HCT116 (cell line): Measurements from ENCODE around the gene IBA57. TPM values are rescaled to one million over a fixed set of nuclear protein-coding genes. Genes with fewer than 3 reads are reported as not detected.

ENCODE experiments used
- ATAC-seq: fragments of 200-7000 bp; cut with Tn5 transposase; 2 replicates; pipeline ENCODE4 v1.9.1; 2020; ENCODE audit warnings: mild to moderate bottlenecking, moderate library complexity
- BruUV-seq: library from RNA; stranded (reverse); fragments of 400-500 nt; replicated peaks from 2 replicates; lab custom pipeline; 2021; lab: Mats Ljungman, UMichigan
- CTCF ChIA-PET: fragments of 300-600 bp; sonication (Branson Sonifier 250); formaldehyde crosslinking; loops from one replicate; lab custom pipeline; 2021; ENCODE audit warnings: antibody characterized with exemption; lab: Charles Lee
- POLR2A ChIA-PET: fragments of 300-600, 350-600 bp; sonication (Branson Sonifier 250); formaldehyde crosslinking; loops from one replicate; lab custom pipeline; 2021; ENCODE audit warnings: antibody characterized with exemption; lab: Charles Lee
- RAD21 ChIA-PET, 2 experiments: fragments of 300-600 bp; sonication (Branson Sonifier 250); formaldehyde crosslinking; loops; one replicate each; lab custom pipeline; 2023; ENCODE audit warnings: low total read pairs in 2 of 2; ENCODE audit not compliant: uncharacterized antibody in 2 of 2, unreplicated experiment in 2 of 2, low non-redundant PET in 1 of 2; lab: Charles Lee
- DNase-seq: peaks from one replicate; pipeline ENCODE4 v3.0.0-alpha.2; 2010; ENCODE audit warnings: low read depth, low spot score
- H2AFZ ChIP-seq: fragments of 200-600 bp; shearing (Covaris generic), sonication (generic); 2 replicates; pipeline ENCODE4 v1.6.1; 2017; ENCODE audit warnings: low read depth, mixed run types, mixed read lengths, antibody characterized with exemption, low read length; ENCODE audit not compliant: poor library complexity, severe bottlenecking
- H3K27ac ChIP-seq: 2 replicates; pipeline ENCODE4 v1.5.1; 2012; ENCODE audit warnings: low read depth, low read length
- H3K27me3 ChIP-seq: fragments of 200-600 bp; sonication (generic); 2 replicates; pipeline ENCODE4 v1.6.1; 2016; ENCODE audit warnings: mixed run types, low read length, mixed read lengths; ENCODE audit not compliant: insufficient read depth
- H3K36me3 ChIP-seq, 2 experiments: fragments of 200-500 bp in 1 of 2; fragments of 200-600 bp in 1 of 2; sonication (Bioruptor generic) in 1 of 2; sonication (generic) in 1 of 2; 2 replicates each; pipeline versions ENCODE4 v1.5.1 to v1.6.1; 2014 to 2016; ENCODE audit warnings: low read length in 2 of 2, inconsistent platforms in 1 of 2, mixed read lengths in 1 of 2, mixed run types in 1 of 2; ENCODE audit not compliant: insufficient read depth in 2 of 2, control insufficient read depth in 1 of 2
- H3K4me1 ChIP-seq, 2 experiments: fragments of 200-600 bp in 1 of 2; sonication (generic) in 1 of 2; 2 replicates each; pipeline versions ENCODE4 v1.5.1 to v1.6.1; 2012 to 2017; ENCODE audit warnings: low read length in 2 of 2, inconsistent platforms in 1 of 2, mild to moderate bottlenecking in 1 of 2, mixed read lengths in 1 of 2, mixed run types in 1 of 2, moderate library complexity in 1 of 2; ENCODE audit not compliant: insufficient read depth in 2 of 2, control insufficient read depth in 1 of 2
- H3K4me2 ChIP-seq: fragments of 200-600 bp; sonication (generic); 2 replicates; pipeline ENCODE4 v1.6.1; 2017; ENCODE audit warnings: mixed run types, low read length, mixed read lengths
- H3K4me3 ChIP-seq, 2 experiments: fragments of 200-600 bp in 1 of 2; sonication (generic) in 1 of 2; replicated peaks in 1 of 2; 2 replicates each; pipeline ENCODE4 v1.5.1; 2011 to 2016; ENCODE audit warnings: low read length in 2 of 2, control low read depth in 1 of 2, low read depth in 1 of 2, mild to moderate bottlenecking in 1 of 2, mixed read lengths in 1 of 2, mixed run types in 1 of 2
- H3K79me2 ChIP-seq: fragments of 200-600 bp; sonication (generic); 2 replicates; pipeline ENCODE4 v1.6.1; 2017; ENCODE audit warnings: mild to moderate bottlenecking, mixed run types, low read length, moderate library complexity, mixed read lengths; ENCODE audit not compliant: insufficient read depth
- H3K9ac ChIP-seq: fragments of 200-600 bp; sonication (generic); 2 replicates; pipeline ENCODE4 v1.6.1; 2016; ENCODE audit warnings: low read length, mixed read lengths
- H3K9me2 ChIP-seq: fragments of 200-600 bp; sonication (generic), shearing (Covaris generic); 2 replicates; pipeline ENCODE4 v1.6.1; 2017; ENCODE audit warnings: mixed run types, mild to moderate bottlenecking, moderate library complexity; ENCODE audit not compliant: insufficient read depth
- H3K9me3 ChIP-seq, 2 experiments: fragments of 200-500 bp in 1 of 2; fragments of 200-600 bp in 1 of 2; sonication (Bioruptor generic) in 1 of 2; sonication (generic) in 1 of 2; 2 replicates each; pipeline ENCODE4 v1.6.1; 2014 to 2017; ENCODE audit warnings: low read length in 2 of 2, mixed read lengths in 2 of 2, inconsistent platforms in 1 of 2, low read depth in 1 of 2, mild to moderate bottlenecking in 1 of 2, mixed run types in 1 of 2, moderate library complexity in 1 of 2; ENCODE audit not compliant: control insufficient read depth in 1 of 2, insufficient read depth in 1 of 2
- H4K20me1 ChIP-seq: fragments of 200-600 bp; sonication (generic), shearing (Covaris generic); 2 replicates; pipeline ENCODE4 v1.6.1; 2017; ENCODE audit warnings: mixed run types, mild to moderate bottlenecking, moderate library complexity; ENCODE audit not compliant: insufficient read depth
- CBX3 ChIP-seq: IDR thresholded peaks from 2 replicates; pipeline ENCODE4 v1.6.1; 2012; ENCODE audit warnings: low read depth
- CEBPB ChIP-seq: IDR thresholded peaks from 2 replicates; pipeline ENCODE4 v1.6.1; 2012; ENCODE audit warnings: low read depth
- ELF1 ChIP-seq: IDR thresholded peaks from 2 replicates; pipeline ENCODE4 v1.6.1; 2012; ENCODE audit warnings: low read depth, borderline replicate concordance
- EZH2phosphoT487 ChIP-seq: fragments of 200-600 bp; IDR thresholded peaks from 2 replicates; pipeline ENCODE4 v1.6.1; 2018; ENCODE audit warnings: antibody characterized with exemption, borderline replicate concordance
- JUND ChIP-seq: IDR thresholded peaks from 2 replicates; pipeline ENCODE4 v1.6.1; 2012
- POLR2A ChIP-seq: IDR thresholded peaks from 2 replicates; pipeline ENCODE4 v1.7.0; 2011; ENCODE audit warnings: borderline replicate concordance; ENCODE audit not compliant: insufficient read depth, insufficient read length; ENCODE audit errors: extremely low read depth
- SIN3A ChIP-seq: IDR thresholded peaks from 2 replicates; pipeline ENCODE4 v1.6.1; 2012; ENCODE audit warnings: low read depth
- SP1 ChIP-seq: IDR thresholded peaks from 2 replicates; pipeline ENCODE4 v1.6.1; 2012; ENCODE audit warnings: low read depth
- SRF ChIP-seq: IDR thresholded peaks from 2 replicates; pipeline ENCODE4 v1.6.1; 2012; ENCODE audit warnings: low read depth
- ZFX ChIP-seq: fragments of 450-650 bp; IDR thresholded peaks from 2 replicates; pipeline ENCODE4 v1.6.1; 2017
- ZNF274 ChIP-seq: fragments of 200-500 bp; sonication (Bioruptor generic); IDR thresholded peaks from 2 replicates; pipeline ENCODE4 v1.6.1; 2014; ENCODE audit warnings: mild to moderate bottlenecking, low read depth, low read length, inconsistent platforms
- intact Hi-C: fragments of 100-400 bp; cut with micrococcal nuclease; formaldehyde crosslinking; loops from 2 replicates; pipeline ENCODE4 v1.10.0; 2022
- total RNA-seq: library from RNA; stranded (reverse); gene quantifications from one replicate; pipeline ENCODE4 v1.2.1, GENCODE V29; 2021; ENCODE audit not compliant: unreplicated experiment
- TF ChIP-seq, protein P1 (sequence below): IDR thresholded peaks from 2 replicates; pipeline ENCODE4 v1.6.1; 2012
- TF ChIP-seq, protein P2 (sequence below): IDR thresholded peaks from 2 replicates; pipeline ENCODE4 v1.6.1; 2012; ENCODE audit warnings: low read depth
- TF ChIP-seq, protein P3 (sequence below), 3 experiments: fragments of 200-600 bp in 1 of 3; sonication (generic) in 1 of 3; IDR thresholded peaks in 2 of 3; conservative IDR thresholded peaks in 1 of 3; 2 replicates each; pipeline ENCODE4 v1.5.1; 2012 to 2017; ENCODE audit warnings: low read depth in 2 of 3, low read length in 2 of 3, antibody characterized with exemption in 1 of 3, borderline replicate concordance in 1 of 3, control low read depth in 1 of 3, mild to moderate bottlenecking in 1 of 3, mixed read lengths in 1 of 3, mixed run types in 1 of 3, moderate library complexity in 1 of 3; ENCODE audit not compliant: insufficient read depth in 1 of 3

The IBA57 gene
- total RNA-seq, 1 experiment from 2014 or later: 11.6 TPM

DNA sequence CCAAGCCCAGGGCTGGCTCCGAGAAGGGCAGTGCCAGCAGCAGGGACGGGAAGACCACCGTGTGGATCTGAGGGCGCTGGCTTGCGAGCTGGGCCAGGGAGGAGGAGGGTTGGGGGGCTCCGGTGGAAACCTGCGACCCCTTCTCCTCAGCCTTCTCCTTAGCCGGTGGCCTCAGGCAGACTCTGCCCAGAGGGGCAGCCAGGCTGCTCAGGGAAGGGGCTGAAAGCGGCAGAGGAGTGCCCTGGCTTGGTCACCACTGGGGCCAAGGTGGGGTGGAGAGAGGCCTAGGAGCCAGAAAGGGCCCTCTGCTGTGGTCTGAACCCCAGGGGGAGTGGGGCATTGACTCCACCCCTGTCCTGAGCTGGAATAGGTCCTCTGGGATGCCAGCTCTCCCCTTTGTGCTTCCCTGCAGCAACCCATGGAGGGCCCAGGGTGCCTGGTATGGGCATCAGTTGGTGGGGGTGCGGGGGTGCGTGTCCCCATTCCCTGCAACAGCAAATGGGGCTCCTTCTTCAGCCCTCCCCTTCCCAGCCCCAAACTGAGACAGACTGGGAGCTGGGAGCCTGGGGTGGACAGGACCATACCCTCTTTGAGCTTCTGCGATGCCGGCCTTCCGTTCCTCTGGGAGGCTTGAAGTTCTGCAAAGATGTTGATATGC, 6.5 kb upstream of the IBA57 start:
- TF ChIP-seq EZH2phosphoT487 (no peak), SP1 (no peak), CEBPB (no peak), ZFX (no peak), JUND (no peak), CBX3 (no peak), ZNF274 (no peak), ELF1 (no peak), SIN3A (no peak), POLR2A (no peak), SRF (no peak)
- TF ChIP-seq, protein P1, sequence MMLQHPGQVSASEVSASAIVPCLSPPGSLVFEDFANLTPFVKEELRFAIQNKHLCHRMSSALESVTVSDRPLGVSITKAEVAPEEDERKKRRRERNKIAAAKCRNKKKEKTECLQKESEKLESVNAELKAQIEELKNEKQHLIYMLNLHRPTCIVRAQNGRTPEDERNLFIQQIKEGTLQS: no peak
- TF ChIP-seq, protein P2, sequence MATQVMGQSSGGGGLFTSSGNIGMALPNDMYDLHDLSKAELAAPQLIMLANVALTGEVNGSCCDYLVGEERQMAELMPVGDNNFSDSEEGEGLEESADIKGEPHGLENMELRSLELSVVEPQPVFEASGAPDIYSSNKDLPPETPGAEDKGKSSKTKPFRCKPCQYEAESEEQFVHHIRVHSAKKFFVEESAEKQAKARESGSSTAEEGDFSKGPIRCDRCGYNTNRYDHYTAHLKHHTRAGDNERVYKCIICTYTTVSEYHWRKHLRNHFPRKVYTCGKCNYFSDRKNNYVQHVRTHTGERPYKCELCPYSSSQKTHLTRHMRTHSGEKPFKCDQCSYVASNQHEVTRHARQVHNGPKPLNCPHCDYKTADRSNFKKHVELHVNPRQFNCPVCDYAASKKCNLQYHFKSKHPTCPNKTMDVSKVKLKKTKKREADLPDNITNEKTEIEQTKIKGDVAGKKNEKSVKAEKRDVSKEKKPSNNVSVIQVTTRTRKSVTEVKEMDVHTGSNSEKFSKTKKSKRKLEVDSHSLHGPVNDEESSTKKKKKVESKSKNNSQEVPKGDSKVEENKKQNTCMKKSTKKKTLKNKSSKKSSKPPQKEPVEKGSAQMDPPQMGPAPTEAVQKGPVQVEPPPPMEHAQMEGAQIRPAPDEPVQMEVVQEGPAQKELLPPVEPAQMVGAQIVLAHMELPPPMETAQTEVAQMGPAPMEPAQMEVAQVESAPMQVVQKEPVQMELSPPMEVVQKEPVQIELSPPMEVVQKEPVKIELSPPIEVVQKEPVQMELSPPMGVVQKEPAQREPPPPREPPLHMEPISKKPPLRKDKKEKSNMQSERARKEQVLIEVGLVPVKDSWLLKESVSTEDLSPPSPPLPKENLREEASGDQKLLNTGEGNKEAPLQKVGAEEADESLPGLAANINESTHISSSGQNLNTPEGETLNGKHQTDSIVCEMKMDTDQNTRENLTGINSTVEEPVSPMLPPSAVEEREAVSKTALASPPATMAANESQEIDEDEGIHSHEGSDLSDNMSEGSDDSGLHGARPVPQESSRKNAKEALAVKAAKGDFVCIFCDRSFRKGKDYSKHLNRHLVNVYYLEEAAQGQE: no peak
- TF ChIP-seq, protein P3, sequence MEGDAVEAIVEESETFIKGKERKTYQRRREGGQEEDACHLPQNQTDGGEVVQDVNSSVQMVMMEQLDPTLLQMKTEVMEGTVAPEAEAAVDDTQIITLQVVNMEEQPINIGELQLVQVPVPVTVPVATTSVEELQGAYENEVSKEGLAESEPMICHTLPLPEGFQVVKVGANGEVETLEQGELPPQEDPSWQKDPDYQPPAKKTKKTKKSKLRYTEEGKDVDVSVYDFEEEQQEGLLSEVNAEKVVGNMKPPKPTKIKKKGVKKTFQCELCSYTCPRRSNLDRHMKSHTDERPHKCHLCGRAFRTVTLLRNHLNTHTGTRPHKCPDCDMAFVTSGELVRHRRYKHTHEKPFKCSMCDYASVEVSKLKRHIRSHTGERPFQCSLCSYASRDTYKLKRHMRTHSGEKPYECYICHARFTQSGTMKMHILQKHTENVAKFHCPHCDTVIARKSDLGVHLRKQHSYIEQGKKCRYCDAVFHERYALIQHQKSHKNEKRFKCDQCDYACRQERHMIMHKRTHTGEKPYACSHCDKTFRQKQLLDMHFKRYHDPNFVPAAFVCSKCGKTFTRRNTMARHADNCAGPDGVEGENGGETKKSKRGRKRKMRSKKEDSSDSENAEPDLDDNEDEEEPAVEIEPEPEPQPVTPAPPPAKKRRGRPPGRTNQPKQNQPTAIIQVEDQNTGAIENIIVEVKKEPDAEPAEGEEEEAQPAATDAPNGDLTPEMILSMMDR (IDR thresholded peaks at IDR 0.05 in 2 of 3, conservative IDR thresholded peaks at IDR 0.05 in 1 of 3; ENCODE audit: borderline replicate concordance in 1 of 3, insufficient read depth in 1 of 3, low read depth in 2 of 3, low read length in 2 of 3): no peak
- ATAC-seq (no peak), DNase-seq (no peak)
- H3K4me2 ChIP-seq: no peak overlapping the region
- no peaks in the 10 kb centered on the region for H3K27me3 ChIP-seq
- H3K4me3 ChIP-seq: no peak overlapping the region
- no peak overlapping the region for H2AFZ ChIP-seq
- intact Hi-C loops: no loop called here
- ChIA-PET POLR2A (no interaction called here), CTCF (no interaction called here), RAD21 (no interaction called here)
- no peaks in the 10 kb centered on the region for H3K9me2 ChIP-seq
- no peaks in the 10 kb centered on the region for H3K79me2 ChIP-seq
- no TSS peak for BruUV-seq
- H4K20me1 ChIP-seq: no peaks in the 10 kb centered on the region
- no peaks in the 10 kb centered on the region for H3K9me3 ChIP-seq
- H3K36me3 ChIP-seq: no peaks in the 10 kb centered on the region
- peaks cover 11 to 28% of the 10 kb centered on the region in 2 experiments; a peak in 3 of 4 replicates for H3K4me1 ChIP-seq
- no peak overlapping the region for H3K9ac ChIP-seq
- no peak overlapping the region for H3K27ac ChIP-seq
